K562 (cell line): ENCODE measurements around the gene BTAF1. TPM values are rescaled to one million over a fixed set of nuclear protein-coding genes. Genes with fewer than 3 reads are reported as not detected.

Experiments used
- FOXO4 ChIP-seq: fragments of 450-650 bp; formaldehyde crosslinking; IDR thresholded peaks from 2 replicates; pipeline ENCODE4 v1.4.0; 2020; ENCODE audit warnings: mild to moderate bottlenecking, moderate library complexity
- L3MBTL2 ChIP-seq: fragments of 450-650 bp; IDR thresholded peaks from 2 replicates; pipeline ENCODE4 v1.6.1; 2016; ENCODE audit warnings: mild to moderate bottlenecking, moderate library complexity
- NRF1 ChIP-seq, 2 experiments: fragments of 450-650 bp; IDR thresholded peaks in 1 of 2; conservative IDR thresholded peaks in 1 of 2; 2 replicates each; pipeline ENCODE4 v1.6.1; 2014; ENCODE audit warnings: mild to moderate bottlenecking in 2 of 2
- NUFIP1 ChIP-seq: fragments of 450-650 bp; IDR thresholded peaks from 2 replicates; pipeline ENCODE4 v1.6.1; 2018; ENCODE audit not compliant: partially characterized antibody
- REST ChIP-seq, 2 experiments: fragments of 450-650 bp; formaldehyde crosslinking in 1 of 2; IDR thresholded peaks; 2 replicates each; pipeline versions ENCODE4 v1.4.0 to v1.6.1; 2014 to 2020; ENCODE audit warnings: mild to moderate bottlenecking in 2 of 2, borderline replicate concordance in 1 of 2, low read depth in 1 of 2
- SIN3B ChIP-seq: fragments of 450-650 bp; IDR thresholded peaks from 2 replicates; pipeline ENCODE4 v1.6.1; 2017; ENCODE audit warnings: low read depth, mild to moderate bottlenecking, moderate library complexity
- TCF7L2 ChIP-seq: fragments of 150-350 bp; IDR thresholded peaks from 2 replicates; pipeline ENCODE4 v1.6.1; 2016; ENCODE audit warnings: low read depth, mild to moderate bottlenecking, low read length, moderate library complexity
- THAP7 ChIP-seq: fragments of 250-450 bp; sonication (Bioruptor Pico); IDR thresholded peaks from 2 replicates; pipeline ENCODE4 v1.5.0; 2021
- TSHZ1 ChIP-seq: fragments of 250-450 bp; sonication (Bioruptor Pico); IDR thresholded peaks from 2 replicates; pipeline ENCODE4 v1.4.0; 2020; ENCODE audit warnings: mild to moderate bottlenecking, moderate library complexity
- XRCC3 ChIP-seq: fragments of 450-650 bp; IDR thresholded peaks from 2 replicates; pipeline ENCODE4 v1.6.1; 2017; ENCODE audit warnings: mild to moderate bottlenecking, moderate library complexity
- ZNF717 ChIP-seq: fragments of 250-450 bp; sonication (Bioruptor Pico); IDR thresholded peaks from 2 replicates; pipeline ENCODE4 v1.5.0; 2021
- polyA plus RNA-seq, 8 experiments: library from polyadenylated mRNA; depleted of rRNA in 4 of 8; stranded (reverse) in 5 of 8; unstranded in 3 of 8; fragments of >200 nt; fragmentation: Nextera tagmentation in 2 of 8; fragmentation: Illumina TruSeq in 1 of 8; extraction: Ambion mirVana in 2 of 8; extraction: Trizol in 1 of 8; gene quantifications; 2 replicates each; pipeline versions ENCODE4 v1.2.1 to v1.2.3, GENCODE V29; 2011 to 2014; ENCODE audit warnings: inconsistent platforms in 1 of 8, missing spikeins in 1 of 8
- total RNA-seq, 7 experiments: library from RNA; depleted of rRNA in 6 of 7; stranded (reverse); fragments of >200 nt in 6 of 7; fragmentation: Illumina TruSeq in 2 of 7; extraction: Trizol in 2 of 7; gene quantifications; 2 replicates each; pipeline versions ENCODE4 v1.2.1 to v1.2.3, GENCODE V29; 2011 to 2021; ENCODE audit warnings: low replicate concordance in 1 of 7

The BTAF1 gene
- total and polyA plus RNA-seq, 9 of the 15 experiments (the other 6 are each of a cell fraction or from before 2014, with no cell fraction given) = 6.6 to 70.7 (median 30.5) TPM

- TF ChIP-seq FOXO4 (no peak), NUFIP1 (no peak), L3MBTL2 (peak; percentile 91), TCF7L2 (no peak), XRCC3 (no peak), TSHZ1 (no peak), THAP7 (CRISPR knock-in tag) (no peak), SIN3B (peak; percentile 88), NRF1 (conservative IDR thresholded peaks at IDR 0.05 in 1 of 2, IDR thresholded peaks at IDR 0.05 in 1 of 2) (peak; percentile 87 to 89), ZNF717 (no peak), REST (IDR thresholded peaks at IDR 0.05; ENCODE audit: borderline replicate concordance) (no peak), REST (CRISPR knock-in tag; IDR thresholded peaks at IDR 0.05; ENCODE audit: low read depth) (no peak)
Observed at GRCh38 chr10:91923371-91924211, at the start of gene BTAF1 (continued).
